COLO668 (cell line): Measurements from ENCODE around the gene DSP.

ENCODE experiments used
- DNase-seq: peaks from one replicate; lab custom pipeline; 2025; ENCODE audit not compliant: unreplicated experiment; lab: John Stamatoyannopoulos, UW

DSP gene

GRCh38 chr6:7589949-7590917 is 48.8 kb downstream of the DSP start, which contains the start of gene SNRNP48:
Gene SNRNP48, plus strand, starts transcription at chr6:7590198. Its CDS starts 60 bp downstream, at chr6:7590258.
- DNase-seq, result peak; percentile 88

GRCh38 chr6:7590918-7591302 is 49.4 kb downstream of the DSP start:
- DNase-seq, result no peak

DNA sequence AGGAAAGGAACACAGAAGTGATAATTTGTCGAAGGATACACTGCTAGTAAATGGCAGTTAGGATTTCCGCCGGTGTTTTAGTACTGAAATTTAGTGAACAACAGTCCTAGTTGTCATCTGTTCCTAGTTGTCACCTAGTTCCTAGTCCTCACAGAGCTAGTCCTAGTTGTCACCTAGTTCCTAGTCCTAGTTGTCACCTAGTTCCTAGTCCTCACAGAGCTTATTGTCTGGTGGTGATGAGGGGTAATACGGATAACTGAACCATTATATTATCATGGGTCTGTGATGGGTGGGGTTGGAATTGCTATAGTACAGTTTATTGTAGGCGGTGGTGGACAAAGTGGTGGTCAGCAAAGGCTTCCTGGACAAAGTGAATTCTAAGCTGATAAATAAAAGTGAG is 50.3 kb downstream of the DSP start:
- DNase-seq, result no peak

DNA sequence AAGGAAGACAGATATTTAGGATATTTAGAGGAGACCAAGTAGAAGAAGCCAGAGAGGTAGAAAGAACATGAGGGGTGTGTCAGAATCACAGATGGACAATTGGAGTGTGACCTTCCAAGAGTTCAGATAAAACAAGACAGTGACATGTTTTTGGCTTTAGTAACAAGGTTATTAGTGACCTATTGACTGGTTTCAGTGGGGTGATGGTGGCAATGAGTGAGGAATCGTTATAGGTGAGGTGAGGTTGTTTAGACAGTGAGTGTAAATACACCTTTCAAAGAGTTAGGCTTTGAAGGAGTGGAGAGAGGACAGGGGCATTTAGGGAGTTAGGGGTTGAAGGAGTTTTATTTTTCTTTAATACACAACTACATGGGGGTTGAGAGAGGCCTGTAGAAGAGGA is 51.8 kb downstream of the DSP start:
- no peak for DNase-seq

GRCh38 chr6:7594579-7595125 is 53.2 kb downstream of the DSP start:
- no peak for DNase-seq

DNA sequence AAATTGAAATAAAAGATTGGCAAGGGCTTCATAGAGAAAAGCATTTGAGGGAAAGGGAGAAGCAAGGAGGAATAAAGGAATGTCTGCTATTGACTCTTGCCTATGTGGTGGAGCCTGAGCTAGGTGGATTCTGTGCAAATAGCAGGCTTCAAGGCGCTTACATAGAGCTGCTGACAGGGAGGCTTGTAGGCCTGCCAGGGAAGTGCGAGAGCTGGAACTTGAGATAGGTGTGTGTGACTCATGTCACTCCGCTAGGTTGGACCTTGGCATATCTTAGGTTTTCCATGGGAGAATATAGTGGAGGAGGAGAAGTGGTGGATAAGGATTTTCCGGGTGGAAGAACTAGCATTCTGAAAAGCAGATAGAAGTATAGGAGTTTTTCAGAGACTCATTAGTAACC is 62.5 kb downstream of the DSP start:
- no peak for DNase-seq

- no peak for DNase-seq
Observed at GRCh38 chr6:7604506-7604905, 63.0 kb downstream of the DSP start.

DNA sequence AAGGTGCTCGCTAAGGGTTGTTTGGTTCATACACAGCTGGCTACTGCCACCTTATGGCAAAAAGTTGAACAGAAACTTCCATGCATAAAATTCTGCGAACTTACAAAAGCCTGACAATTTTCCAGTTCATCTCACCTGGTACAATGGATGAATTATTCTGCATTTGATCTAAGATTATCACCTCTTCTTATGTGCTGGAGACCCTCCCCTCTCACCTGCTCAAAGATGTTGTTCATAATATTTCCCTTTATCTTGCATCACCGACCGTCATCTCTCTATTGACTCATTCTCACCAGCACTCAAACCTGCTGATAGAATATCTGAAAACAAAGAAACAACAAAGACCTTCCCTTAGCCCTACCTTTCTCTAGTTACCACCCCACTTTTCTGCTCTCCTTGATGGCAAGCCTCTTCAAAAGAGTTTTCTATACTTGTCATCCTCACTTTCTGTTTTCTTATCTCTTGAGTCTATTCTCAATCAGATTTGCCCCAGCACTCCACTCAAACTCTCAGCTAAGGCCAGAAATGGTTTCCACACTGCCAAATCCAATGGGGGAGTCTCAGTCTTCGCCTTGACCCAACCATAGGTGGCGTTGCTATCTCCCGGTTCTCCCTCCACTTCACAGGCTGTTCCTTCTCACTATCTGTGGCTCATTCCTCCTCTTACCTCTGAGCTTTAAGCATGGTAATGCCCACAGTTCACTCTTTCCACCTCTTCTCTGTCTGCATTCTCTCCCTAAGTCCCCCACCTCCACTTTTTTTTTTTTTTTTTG is 74.3 kb downstream of the DSP start:
- peak; percentile 28 for DNase-seq

- no peak for DNase-seq
Observed at GRCh38 chr6:7617801-7618764, 76.6 kb downstream of the DSP start.

GRCh38 chr6:7621761-7622160 is 80.3 kb downstream of the DSP start:
- no peak for DNase-seq

- DNase-seq, result no peak
Observed at GRCh38 chr6:7624796-7625710, 83.6 kb downstream of the DSP start.

DNA sequence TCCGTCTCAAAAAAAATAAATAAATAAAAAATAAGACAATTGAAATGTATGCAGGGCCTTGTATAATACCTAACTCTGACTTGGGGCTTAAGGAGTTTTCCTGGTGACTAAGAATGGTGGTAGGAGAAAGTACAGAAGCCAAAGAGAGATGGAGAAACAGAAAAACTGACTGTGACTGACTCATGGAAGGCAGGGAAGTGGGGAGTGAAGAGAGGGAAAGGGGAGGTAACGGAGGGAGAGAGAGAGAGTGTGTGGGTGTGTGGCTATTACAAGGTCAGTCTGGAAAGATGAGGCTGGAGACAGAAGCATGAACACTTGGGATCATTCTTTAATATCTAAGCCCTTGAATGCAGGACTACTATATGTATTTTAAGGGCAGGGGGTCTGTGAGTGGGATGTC is 87.0 kb downstream of the DSP start:
- DNase-seq, result no peak

DNA sequence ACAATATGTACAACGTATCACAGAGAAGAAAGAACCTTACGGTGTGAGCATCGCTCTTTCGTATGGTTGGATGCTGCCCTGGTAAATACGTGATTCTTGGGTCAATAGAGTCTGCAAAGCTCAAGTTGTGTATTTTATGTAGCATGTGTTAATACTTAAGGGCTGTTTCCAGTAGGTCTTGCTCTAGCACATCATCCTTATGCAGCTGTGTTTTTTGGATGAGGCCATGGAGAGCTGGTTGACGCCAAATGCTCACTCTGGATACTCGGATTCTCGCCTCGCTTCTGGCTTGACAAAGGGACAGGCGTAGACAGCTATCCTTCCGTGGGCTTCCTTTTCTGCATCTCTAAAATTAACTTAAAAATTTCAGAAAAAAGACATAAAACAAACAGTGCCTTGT is 87.4 kb downstream of the DSP start:
- DNase-seq, result no peak

DNA sequence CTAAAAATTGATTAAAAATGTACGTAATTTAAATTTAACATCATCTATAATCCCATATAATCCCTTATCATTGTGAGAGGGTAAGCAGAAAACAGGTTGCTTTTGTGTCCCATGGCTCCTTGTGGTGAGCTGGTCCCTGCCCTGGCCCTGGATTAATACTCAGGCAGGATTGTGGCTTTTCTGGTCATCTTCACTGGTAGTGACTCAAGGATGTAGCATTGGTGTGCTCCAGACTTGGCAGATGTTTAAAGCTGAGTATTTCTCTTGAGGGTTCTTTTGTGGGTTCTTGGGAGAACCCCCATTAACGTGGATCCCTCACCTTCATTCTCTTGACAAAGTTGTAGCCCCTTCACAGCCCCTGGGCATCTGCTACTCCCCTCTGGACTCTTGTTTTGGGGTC is 87.8 kb downstream of the DSP start:
- no peak for DNase-seq

DNA sequence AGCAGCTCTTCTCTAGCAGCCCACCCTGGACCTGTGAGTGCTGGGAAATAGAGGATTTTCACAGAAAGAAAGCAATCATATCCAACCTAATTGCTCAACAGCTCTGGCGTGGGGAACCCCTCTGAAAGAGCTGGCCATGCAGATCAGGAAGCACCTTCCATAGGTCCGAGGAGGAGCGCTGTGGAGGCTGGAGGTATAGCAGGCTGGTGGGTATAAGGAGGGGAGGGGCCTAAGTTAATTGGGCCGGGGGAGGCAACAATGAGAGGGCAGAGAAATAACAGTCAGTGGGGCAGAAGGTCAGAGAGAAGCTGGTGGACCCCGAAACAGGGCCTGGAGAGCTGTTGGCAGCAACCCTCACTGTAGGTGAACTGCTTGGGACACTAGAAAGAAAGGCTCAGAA is 89.3 kb downstream of the DSP start:
- no peak for DNase-seq

- no peak for DNase-seq
Observed at GRCh38 chr6:7631466-7631865, 90.0 kb downstream of the DSP start.

DNA sequence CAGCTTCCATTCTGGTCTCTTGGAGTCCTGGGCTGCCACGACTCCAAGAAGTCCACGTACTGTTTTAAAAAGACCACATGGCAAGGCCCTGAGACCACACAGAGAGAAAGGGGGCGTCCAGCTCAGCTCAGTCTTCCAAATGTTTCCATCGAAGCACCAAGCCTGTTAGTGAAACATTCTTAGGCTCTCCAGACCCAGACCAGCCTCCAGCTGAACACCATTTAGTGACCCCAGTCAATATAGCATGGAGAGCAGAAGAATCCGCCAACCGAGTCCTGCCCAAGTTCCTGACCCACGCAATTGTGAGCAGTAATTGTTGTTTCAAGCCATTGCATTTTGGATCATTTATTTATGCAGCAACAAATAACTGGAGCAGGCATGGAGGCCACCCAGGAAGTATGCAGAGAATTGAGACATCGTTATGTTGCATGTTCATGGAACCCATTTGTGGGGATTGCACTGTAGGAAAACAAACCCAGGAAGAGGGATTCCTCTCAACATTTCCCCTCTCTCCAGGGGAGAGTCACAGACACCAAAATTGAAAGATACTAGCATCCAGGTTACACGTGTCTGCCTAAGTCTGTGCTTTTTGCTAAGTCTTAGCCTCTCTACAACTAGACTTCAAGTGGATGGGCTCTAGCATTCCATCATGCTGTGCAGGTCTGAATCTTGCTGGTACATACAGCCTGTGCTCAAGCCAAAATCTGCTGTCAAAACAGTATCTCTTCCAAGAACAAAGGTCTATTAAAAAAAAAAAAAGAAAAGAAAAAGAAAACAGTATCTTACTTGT is 91.2 kb downstream of the DSP start:
- no peak for DNase-seq

GRCh38 chr6:7633361-7633760 is 91.9 kb downstream of the DSP start:
- no peak for DNase-seq

GRCh38 chr6:7636151-7636550 is 94.7 kb downstream of the DSP start:
- DNase-seq, result no peak
